Testis (tissue), 3 donors: ENCODE measurements around the gene N4BP2. TPM values are rescaled to one million over a fixed set of nuclear protein-coding genes. Genes with fewer than 3 reads are reported as not detected.

Experiments used
- DNase-seq: peaks from one replicate; pipeline ENCODE4 v3.0.0-alpha.2; 2019
- H3K27ac ChIP-seq, 2 donors: fragments of 200-600 bp; sonication (generic); one replicate each; pipeline ENCODE4 v1.5.1; 2019
- H3K27me3 ChIP-seq: fragments of 200-600 bp; sonication (generic); one replicate; pipeline ENCODE4 v1.5.1; 2019
- H3K36me3 ChIP-seq: fragments of 200-600 bp; sonication (generic); one replicate; pipeline ENCODE4 v1.5.1; 2017; ENCODE audit warnings: low read depth; ENCODE audit errors: missing control alignments
- H3K4me1 ChIP-seq: fragments of 200-600 bp; sonication (generic); one replicate; pipeline ENCODE4 v1.5.1; 2019
- H3K4me3 ChIP-seq, 2 donors: fragments of 200-600 bp; sonication (generic); one replicate each; pipeline ENCODE4 v1.5.1; 2017 to 2019
- H3K9me3 ChIP-seq: fragments of 200-600 bp; sonication (generic); one replicate; pipeline ENCODE4 v1.5.1; 2017
- POLR2A ChIP-seq: fragments of 450-650 bp; IDR thresholded peaks from one replicate; pipeline ENCODE4 v1.6.1; 2017; ENCODE audit warnings: antibody characterized with exemption, mild to moderate bottlenecking, moderate library complexity
- WGBS, 2 donors: methylation state at CpG; one replicate each; pipeline ENCODE4 v1.1.5; 2018; 5-methylcytosine and 5-hydroxymethylcytosine counted together
- intact Hi-C: fragments of 100-400 bp; cut with DNase I; formaldehyde crosslinking; loops from one replicate; pipeline ENCODE4 v1.15.1; 2023; ENCODE audit warnings: low total_unique reads
- polyA plus RNA-seq: library from polyadenylated mRNA; stranded (reverse); fragments of 350-450 nt; fragmentation: Illumina TruSeq; extraction: RNeasy Lipid Tissue Mini Kit (QIAGEN cat#74804); gene quantifications from one replicate; pipeline ENCODE4 v1.2.3, GENCODE V29; 2014; ENCODE audit warnings: low read depth, low replicate concordance; ENCODE audit not compliant: insufficient read depth
- total RNA-seq, 2 donors: library from RNA; depleted of rRNA; stranded (reverse); fragments of >200 nt; gene quantifications; one replicate each; pipeline ENCODE4 v1.2.3, GENCODE V29; 2016
- TF ChIP-seq, protein P1 (sequence below), 3 experiments: fragments of 450-650 bp in 2 of 3; fragments of 200-600 bp in 1 of 3; sonication (generic) in 1 of 3; IDR thresholded peaks; one replicate each; pipeline ENCODE4 v1.5.1; 2016 to 2019; ENCODE audit warnings: antibody characterized with exemption in 3 of 3, mild to moderate bottlenecking in 2 of 3, moderate library complexity in 1 of 3

Gene N4BP2
- total and polyA plus RNA-seq, 3 donors from 2014 or later: 3.9 to 14.6 (median 8.5) TPM

DNA sequence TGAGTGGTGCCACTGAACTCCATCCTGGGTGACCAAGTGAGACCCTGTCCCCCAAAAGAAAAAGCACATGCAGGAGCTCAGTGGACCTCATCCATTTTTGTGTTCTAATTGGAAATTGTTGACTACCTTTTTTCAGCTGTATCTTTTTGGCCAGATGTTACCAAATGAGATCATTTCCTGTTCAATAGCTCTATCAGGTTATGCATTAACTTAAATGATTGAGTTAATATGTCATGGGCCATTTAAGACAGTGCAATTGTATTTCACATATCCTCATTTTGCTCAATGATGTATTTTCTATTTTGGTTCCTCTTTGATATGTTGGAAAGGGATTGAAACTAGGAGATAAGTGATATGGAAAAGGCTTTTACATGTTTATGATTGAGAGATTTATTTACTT lies 113.9 kb downstream of the N4BP2 start:
- intact Hi-C loops: no loop called here
- no peaks in the 10 kb centered on the region for H3K4me1 ChIP-seq
- no peak for DNase-seq
- no peak for TF ChIP-seq POLR2A
- TF ChIP-seq, protein P1, sequence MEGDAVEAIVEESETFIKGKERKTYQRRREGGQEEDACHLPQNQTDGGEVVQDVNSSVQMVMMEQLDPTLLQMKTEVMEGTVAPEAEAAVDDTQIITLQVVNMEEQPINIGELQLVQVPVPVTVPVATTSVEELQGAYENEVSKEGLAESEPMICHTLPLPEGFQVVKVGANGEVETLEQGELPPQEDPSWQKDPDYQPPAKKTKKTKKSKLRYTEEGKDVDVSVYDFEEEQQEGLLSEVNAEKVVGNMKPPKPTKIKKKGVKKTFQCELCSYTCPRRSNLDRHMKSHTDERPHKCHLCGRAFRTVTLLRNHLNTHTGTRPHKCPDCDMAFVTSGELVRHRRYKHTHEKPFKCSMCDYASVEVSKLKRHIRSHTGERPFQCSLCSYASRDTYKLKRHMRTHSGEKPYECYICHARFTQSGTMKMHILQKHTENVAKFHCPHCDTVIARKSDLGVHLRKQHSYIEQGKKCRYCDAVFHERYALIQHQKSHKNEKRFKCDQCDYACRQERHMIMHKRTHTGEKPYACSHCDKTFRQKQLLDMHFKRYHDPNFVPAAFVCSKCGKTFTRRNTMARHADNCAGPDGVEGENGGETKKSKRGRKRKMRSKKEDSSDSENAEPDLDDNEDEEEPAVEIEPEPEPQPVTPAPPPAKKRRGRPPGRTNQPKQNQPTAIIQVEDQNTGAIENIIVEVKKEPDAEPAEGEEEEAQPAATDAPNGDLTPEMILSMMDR (IDR thresholded peaks at IDR 0.05): no peak
- H3K27me3 ChIP-seq: no peaks in the 10 kb centered on the region
- no peak overlapping the region for H3K27ac ChIP-seq
- no peaks in the 10 kb centered on the region for H3K36me3 ChIP-seq
- H3K9me3 ChIP-seq: no peaks in the 10 kb centered on the region
- no peak overlapping the region for H3K4me3 ChIP-seq

- Histone ChIP-seq H3K4me3 (no peak overlapping the region), H3K36me3 (no peaks in the 10 kb centered on the region), H3K27ac (no peak overlapping the region), H3K9me3 (no peaks in the 10 kb centered on the region), H3K4me1 (no peaks in the 10 kb centered on the region), H3K27me3 (no peaks in the 10 kb centered on the region)
- intact Hi-C loops: no loop called here
- WGBS, 2 donors: 70 to 77% methylated on average over 4 of the region's 4 CpGs
- TF ChIP-seq POLR2A: no peak
- TF ChIP-seq, protein P1 (IDR thresholded peaks at IDR 0.05): no peak
- no peak for DNase-seq
These were observed 116.8 kb downstream of the N4BP2 start for GRCh38 chr4:40173470-40173875.

DNA sequence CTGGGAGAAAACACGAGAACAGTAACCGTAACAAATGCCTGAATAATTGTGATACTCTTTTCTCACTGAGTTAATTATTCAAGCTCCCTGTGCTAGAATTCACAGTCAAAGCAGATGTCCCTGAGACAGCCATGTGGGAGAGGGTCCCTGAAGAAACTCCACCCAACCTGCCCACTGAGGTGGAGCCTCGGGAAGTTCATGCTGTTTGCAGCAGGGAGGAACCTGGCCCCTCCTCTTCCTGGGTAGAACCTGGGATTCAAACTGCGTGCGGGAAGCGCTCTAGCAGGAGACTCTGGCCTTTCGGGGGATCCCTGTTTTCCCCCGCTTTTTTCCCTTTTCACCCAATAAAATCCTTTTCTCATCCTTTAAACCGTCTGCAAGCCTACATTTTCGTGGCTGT lies 120.0 kb downstream of the N4BP2 start:
- peak; percentile 26 for DNase-seq
- intact Hi-C loops: no loop called here
- Histone ChIP-seq H3K27me3 (no peaks in the 10 kb centered on the region), H3K9me3 (no peaks in the 10 kb centered on the region), H3K4me1 (no peaks in the 10 kb centered on the region), H3K36me3 (no peaks in the 10 kb centered on the region), H3K27ac (no peak overlapping the region), H3K4me3 (no peak overlapping the region)
- TF ChIP-seq, protein P1 (IDR thresholded peaks at IDR 0.05): no peak
- no peak for TF ChIP-seq POLR2A
- 30 to 46% methylated on average over 10 of the region's 10 CpGs for WGBS, 2 donors

GRCh38 chr4:40177591-40177990 lies 120.9 kb downstream of the N4BP2 start:
- H3K4me3 ChIP-seq: no peak overlapping the region
- no peaks in the 10 kb centered on the region for H3K4me1 ChIP-seq
- H3K27me3 ChIP-seq: no peaks in the 10 kb centered on the region
- TF ChIP-seq, protein P1 (IDR thresholded peaks at IDR 0.05): no peak
- no peak for TF ChIP-seq POLR2A
- intact Hi-C loops: no loop called here
- no peak overlapping the region for H3K27ac ChIP-seq
- DNase-seq: no peak
- no peaks in the 10 kb centered on the region for H3K36me3 ChIP-seq
- H3K9me3 ChIP-seq: no peaks in the 10 kb centered on the region
- 56 to 79% methylated on average over 2 of the region's 2 CpGs for WGBS, 2 donors

DNA sequence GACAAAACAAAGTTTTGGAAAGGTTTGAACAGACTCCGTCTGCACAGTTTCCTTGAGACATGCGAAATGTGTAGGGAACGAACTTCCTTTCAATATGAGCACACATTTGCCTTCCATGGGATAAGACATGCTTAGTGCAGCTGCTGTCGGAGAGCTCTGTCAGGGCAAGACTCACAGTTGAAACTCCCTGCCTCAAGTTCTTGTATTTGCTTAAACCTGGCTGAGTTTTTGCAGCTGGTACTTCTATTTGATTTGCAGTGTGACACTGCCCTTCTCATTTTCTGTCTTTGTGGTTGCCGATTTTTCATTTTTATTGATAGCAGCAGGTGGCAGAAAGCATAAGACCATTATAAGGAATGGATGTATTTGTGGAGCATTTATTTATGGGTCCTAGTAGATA lies 122.0 kb downstream of the N4BP2 start:
- intact Hi-C loops: no loop called here
- Histone ChIP-seq H3K27ac (no peak overlapping the region), H3K9me3 (no peaks in the 10 kb centered on the region), H3K4me1 (no peaks in the 10 kb centered on the region), H3K36me3 (no peaks in the 10 kb centered on the region), H3K27me3 (no peaks in the 10 kb centered on the region), H3K4me3 (no peak overlapping the region)
- WGBS, 2 donors: 60 to 67% methylated on average over 5 of the region's 5 CpGs
- TF ChIP-seq, protein P1 (IDR thresholded peaks at IDR 0.05): no peak
- no peak for TF ChIP-seq POLR2A
- no peak for DNase-seq
